Stimulated activated naive CD8-positive, alpha-beta T cell treated with anti-CD3 and anti-CD28 coated beads, Interleukin-15, Interleukin-2, amounts not matched to agents 100 ng/mL and 50 ng/mL, for 24 hours (primary cell): ENCODE results near the gene KIF2A.

Source experiments
- H3K27ac Mint-ChIP-seq: one replicate; pipeline ENCODE4 v1.8.0; 2021; ENCODE audit warnings: mild to moderate bottlenecking, mixed read lengths
- H3K27me3 Mint-ChIP-seq: one replicate; pipeline ENCODE4 v1.8.0; 2021; ENCODE audit warnings: mixed read lengths
- H3K36me3 Mint-ChIP-seq: one replicate; pipeline ENCODE4 v1.8.0; 2021; ENCODE audit warnings: low read depth, mixed read lengths
- H3K4me1 Mint-ChIP-seq: one replicate; pipeline ENCODE4 v1.8.0; 2021; ENCODE audit warnings: low read depth, mixed read lengths
- H3K4me3 Mint-ChIP-seq: one replicate; pipeline ENCODE4 v1.8.0; 2021; ENCODE audit warnings: mild to moderate bottlenecking, mixed read lengths
- H3K9me3 Mint-ChIP-seq: one replicate; pipeline ENCODE4 v1.8.0; 2021; ENCODE audit warnings: mixed read lengths

The KIF2A gene

GRCh38 chr5:62305715-62306322 lies at the start of gene KIF2A:
Gene KIF2A (plus strand): TSS chr5:62306206. CDS start chr5:62306473, 267 bp downstream.
- Mint-ChIP-seq H3K4me3 (peak within 1 kb of the TSS; percentile 98), H3K36me3 (peaks cover 36% of the 10 kb centered on the region), H3K27me3 (no peaks in the 10 kb centered on the region), H3K9me3 (no peaks in the 10 kb centered on the region), H3K4me1 (peaks cover 66% of the 10 kb centered on the region), H3K27ac (peak within 1 kb of the TSS; percentile 97)

GRCh38 chr5:62257020-62257367 lies 49.0 kb upstream of the KIF2A start:
- peak overlapping the region; percentile 84 for H3K27ac Mint-ChIP-seq
- H3K9me3 Mint-ChIP-seq = peaks cover 23% of the 10 kb centered on the region
- peaks cover 25% of the 10 kb centered on the region for H3K36me3 Mint-ChIP-seq
- no peaks in the 10 kb centered on the region for H3K27me3 Mint-ChIP-seq
- H3K4me1 Mint-ChIP-seq = peaks cover 83% of the 10 kb centered on the region
- H3K4me3 Mint-ChIP-seq = peak overlapping the region; percentile 58

- no peak overlapping the region for H3K4me3 Mint-ChIP-seq
These were observed 47.4 kb upstream of the KIF2A start for GRCh38 chr5:62258654-62259053.

GRCh38 chr5:62259699-62260250 lies 46.2 kb upstream of the KIF2A start:
- no peak overlapping the region for H3K4me3 Mint-ChIP-seq
- peaks cover 4% of the 10 kb centered on the region for H3K36me3 Mint-ChIP-seq
- no peaks in the 10 kb centered on the region for H3K27me3 Mint-ChIP-seq
- peaks cover 63% of the 10 kb centered on the region for H3K4me1 Mint-ChIP-seq
- H3K27ac Mint-ChIP-seq = peak overlapping the region; percentile 53
- no peaks in the 10 kb centered on the region for H3K9me3 Mint-ChIP-seq

More at GRCh38 chr5:62258654-62259053, 47.4 kb upstream of the KIF2A start:
- Mint-ChIP-seq H3K9me3 (peaks cover 9% of the 10 kb centered on the region), H3K36me3 (peaks cover 11% of the 10 kb centered on the region), H3K4me1 (peaks cover 74% of the 10 kb centered on the region), H3K27me3 (no peaks in the 10 kb centered on the region), H3K27ac (peak overlapping the region; percentile 37)

GRCh38 chr5:62260513-62260912 lies 45.5 kb upstream of the KIF2A start:
- peaks cover 4% of the 10 kb centered on the region for H3K36me3 Mint-ChIP-seq
- no peaks in the 10 kb centered on the region for H3K9me3 Mint-ChIP-seq
- H3K4me3 Mint-ChIP-seq = no peak overlapping the region
- no peaks in the 10 kb centered on the region for H3K27me3 Mint-ChIP-seq
- peaks cover 55% of the 10 kb centered on the region for H3K4me1 Mint-ChIP-seq
- no peak overlapping the region for H3K27ac Mint-ChIP-seq

GRCh38 chr5:62263401-62263800 lies 42.6 kb upstream of the KIF2A start:
- H3K9me3 Mint-ChIP-seq = no peaks in the 10 kb centered on the region
- no peak overlapping the region for H3K4me3 Mint-ChIP-seq
- peaks cover 1% of the 10 kb centered on the region for H3K36me3 Mint-ChIP-seq
- H3K4me1 Mint-ChIP-seq = peaks cover 49% of the 10 kb centered on the region
- no peaks in the 10 kb centered on the region for H3K27me3 Mint-ChIP-seq
- no peak overlapping the region for H3K27ac Mint-ChIP-seq

- Mint-ChIP-seq H3K4me3 (no peak overlapping the region), H3K27me3 (no peaks in the 10 kb centered on the region), H3K4me1 (peaks cover 37% of the 10 kb centered on the region), H3K9me3 (no peaks in the 10 kb centered on the region), H3K36me3 (no peaks in the 10 kb centered on the region), H3K27ac (no peak overlapping the region)
These were observed 40.3 kb upstream of the KIF2A start for GRCh38 chr5:62265648-62266112.

GRCh38 chr5:62266573-62266972 lies 39.4 kb upstream of the KIF2A start:
- H3K36me3 Mint-ChIP-seq = no peaks in the 10 kb centered on the region
- H3K4me3 Mint-ChIP-seq = no peak overlapping the region
- peak overlapping the region; percentile 61 for H3K27ac Mint-ChIP-seq
- H3K27me3 Mint-ChIP-seq = no peaks in the 10 kb centered on the region
- peaks cover 1% of the 10 kb centered on the region for H3K9me3 Mint-ChIP-seq
- peaks cover 37% of the 10 kb centered on the region for H3K4me1 Mint-ChIP-seq

- H3K9me3 Mint-ChIP-seq = peaks cover 8% of the 10 kb centered on the region
- H3K4me3 Mint-ChIP-seq = peak overlapping the region; percentile 56
These were observed 37.8 kb upstream of the KIF2A start for GRCh38 chr5:62268234-62268633.

GRCh38 chr5:62268792-62269191 lies 37.2 kb upstream of the KIF2A start:
- Mint-ChIP-seq H3K4me3 (no peak overlapping the region), H3K4me1 (peaks cover 42% of the 10 kb centered on the region), H3K9me3 (peaks cover 8% of the 10 kb centered on the region), H3K27ac (no peak overlapping the region), H3K27me3 (no peaks in the 10 kb centered on the region), H3K36me3 (no peaks in the 10 kb centered on the region)

More at GRCh38 chr5:62268234-62268633, 37.8 kb upstream of the KIF2A start:
- Mint-ChIP-seq H3K4me1 (peaks cover 40% of the 10 kb centered on the region), H3K27ac (peak overlapping the region; percentile 62), H3K27me3 (no peaks in the 10 kb centered on the region), H3K36me3 (no peaks in the 10 kb centered on the region)

- H3K9me3 Mint-ChIP-seq = peaks cover 8% of the 10 kb centered on the region
- no peaks in the 10 kb centered on the region for H3K36me3 Mint-ChIP-seq
- H3K4me1 Mint-ChIP-seq = peaks cover 50% of the 10 kb centered on the region
- no peaks in the 10 kb centered on the region for H3K27me3 Mint-ChIP-seq
- H3K27ac Mint-ChIP-seq = no peak overlapping the region
- no peak overlapping the region for H3K4me3 Mint-ChIP-seq
These were observed 34.6 kb upstream of the KIF2A start for GRCh38 chr5:62271370-62271769.

GRCh38 chr5:62271870-62272269 lies 34.1 kb upstream of the KIF2A start:
- peaks cover 50% of the 10 kb centered on the region for H3K4me1 Mint-ChIP-seq
- H3K27me3 Mint-ChIP-seq = no peaks in the 10 kb centered on the region
- no peaks in the 10 kb centered on the region for H3K36me3 Mint-ChIP-seq
- peak overlapping the region; percentile 46 for H3K27ac Mint-ChIP-seq
- H3K9me3 Mint-ChIP-seq = peaks cover 8% of the 10 kb centered on the region
- H3K4me3 Mint-ChIP-seq = no peak overlapping the region

GRCh38 chr5:62273687-62274086 lies 32.3 kb upstream of the KIF2A start:
- Mint-ChIP-seq H3K36me3 (no peaks in the 10 kb centered on the region), H3K27ac (no peak overlapping the region), H3K9me3 (peaks cover 8% of the 10 kb centered on the region), H3K4me1 (peaks cover 50% of the 10 kb centered on the region), H3K4me3 (no peak overlapping the region), H3K27me3 (no peaks in the 10 kb centered on the region)

- Mint-ChIP-seq H3K4me3 (no peak overlapping the region), H3K9me3 (peaks cover 8% of the 10 kb centered on the region), H3K27me3 (no peaks in the 10 kb centered on the region), H3K36me3 (no peaks in the 10 kb centered on the region), H3K4me1 (peaks cover 44% of the 10 kb centered on the region), H3K27ac (no peak overlapping the region)
These were observed 30.4 kb upstream of the KIF2A start for GRCh38 chr5:62275581-62275980.

GRCh38 chr5:62281411-62281810 lies 24.6 kb upstream of the KIF2A start:
- Mint-ChIP-seq H3K36me3 (peaks cover 10% of the 10 kb centered on the region), H3K27me3 (no peaks in the 10 kb centered on the region), H3K27ac (no peak overlapping the region), H3K4me1 (peaks cover 58% of the 10 kb centered on the region), H3K9me3 (peaks cover 8% of the 10 kb centered on the region), H3K4me3 (no peak overlapping the region)

GRCh38 chr5:62282064-62282463 lies 23.9 kb upstream of the KIF2A start:
- Mint-ChIP-seq H3K9me3 (peaks cover 8% of the 10 kb centered on the region), H3K4me3 (no peak overlapping the region), H3K36me3 (peaks cover 16% of the 10 kb centered on the region), H3K4me1 (peaks cover 59% of the 10 kb centered on the region), H3K27ac (no peak overlapping the region), H3K27me3 (no peaks in the 10 kb centered on the region)
